Neural progenitor cell (in vitro differentiated cells): ENCODE results near the gene SMAD6. TPM values are rescaled to one million over a fixed set of nuclear protein-coding genes. Genes with fewer than 3 reads are reported as not detected.
A peak's percentile ranks its signal among the peaks of the same experiment; 100 is the strongest.

Experiments
- DNase-seq: peaks from one replicate; pipeline ENCODE4 v3.0.0-alpha.2; 2016; ENCODE audit warnings: low spot score
- H2AFZ ChIP-seq: fragments of 200-600 bp; sonication (generic); replicated peaks from 2 replicates; pipeline ENCODE4 v1.6.1; 2016; ENCODE audit warnings: antibody characterized with exemption
- H3F3A ChIP-seq: fragments of 200-600 bp; sonication (generic); 2 replicates; pipeline ENCODE4 v1.6.1; 2016; ENCODE audit warnings: antibody characterized with exemption, low read depth
- H3K27ac ChIP-seq: fragments of 200-600 bp; sonication (generic); 2 replicates; pipeline ENCODE4 v1.5.1; 2016; ENCODE audit warnings: mild to moderate bottlenecking
- H3K27me3 ChIP-seq: fragments of 200-600 bp; sonication (generic); 2 replicates; pipeline ENCODE4 v1.6.1; 2016; ENCODE audit warnings: mild to moderate bottlenecking, moderate library complexity
- H3K36me3 ChIP-seq: fragments of 200-600 bp; sonication (generic); 2 replicates; pipeline ENCODE4 v1.5.1; 2016
- H3K4me1 ChIP-seq: fragments of 200-600 bp; sonication (generic); 2 replicates; pipeline ENCODE4 v1.6.1; 2016; ENCODE audit warnings: mixed run types
- H3K4me2 ChIP-seq: fragments of 200-600 bp; sonication (generic); 2 replicates; pipeline ENCODE4 v1.6.1; 2016
- H3K4me3 ChIP-seq: fragments of 200-600 bp; sonication (generic); 2 replicates; pipeline ENCODE4 v1.5.1; 2016
- H3K79me2 ChIP-seq: fragments of 200-600 bp; sonication (generic); 2 replicates; pipeline ENCODE4 v1.6.1; 2016; ENCODE audit warnings: low read depth
- H3K9ac ChIP-seq: fragments of 200-600 bp; sonication (generic); 2 replicates; pipeline ENCODE4 v1.6.1; 2016
- H3K9me3 ChIP-seq: fragments of 200-600 bp; sonication (generic); 2 replicates; pipeline ENCODE4 v1.5.1; 2016; ENCODE audit warnings: low read depth
- H4K20me1 ChIP-seq: fragments of 200-600 bp; sonication (generic); 2 replicates; pipeline ENCODE4 v1.6.1; 2016; ENCODE audit warnings: low read depth
- H3K27ac Mint-ChIP-seq: 3 replicates; pipeline ENCODE4 v1.8.0; 2021; ENCODE audit warnings: mixed read lengths
- H3K27me3 Mint-ChIP-seq: 2 replicates; pipeline ENCODE4 v1.8.0; 2022; ENCODE audit warnings: low read depth, mild to moderate bottlenecking, inconsistent platforms, moderate library complexity, mixed read lengths; ENCODE audit not compliant: insufficient read depth
- H3K36me3 Mint-ChIP-seq: 3 replicates; pipeline ENCODE4 v1.8.0; 2021; ENCODE audit warnings: mixed read lengths
- H3K4me1 Mint-ChIP-seq: 3 replicates; pipeline ENCODE4 v1.8.0; 2021; ENCODE audit warnings: mixed read lengths
- H3K4me3 Mint-ChIP-seq: 3 replicates; pipeline ENCODE4 v1.8.0; 2021; ENCODE audit warnings: mild to moderate bottlenecking, moderate library complexity, mixed read lengths
- H3K9me3 Mint-ChIP-seq: 3 replicates; pipeline ENCODE4 v1.8.0; 2020; ENCODE audit warnings: mixed read lengths
- CTCF ChIP-seq: fragments of 200-600 bp; sonication (generic); IDR thresholded peaks from 2 replicates; pipeline ENCODE4 v1.5.1; 2017; ENCODE audit warnings: antibody characterized with exemption, mild to moderate bottlenecking
- EZH2 ChIP-seq: fragments of 200-600 bp; sonication (generic); IDR thresholded peaks from 2 replicates; pipeline ENCODE4 v1.6.1; 2017; ENCODE audit warnings: antibody characterized with exemption, mild to moderate bottlenecking, moderate library complexity
- EZH2phosphoT487 ChIP-seq: fragments of 200-600 bp; sonication (generic); IDR thresholded peaks from 2 replicates; pipeline ENCODE4 v1.6.1; 2017; ENCODE audit warnings: antibody characterized with exemption
- total RNA-seq: library from RNA; depleted of rRNA; stranded (reverse); fragments of >200 nt; gene quantifications from 2 replicates; pipeline ENCODE4 v1.2.3, GENCODE V29; 2015; ENCODE audit warnings: low replicate concordance

Gene SMAD6
- total RNA-seq, 1 donor from 2014 or later, result 3.4 TPM

GRCh38 chr15:66724732-66725463, 22.9 kb downstream of the SMAD6 start:
- Histone ChIP-seq H3K27me3 (no peaks in the 10 kb centered on the region), H3K27ac (no peak overlapping the region), H3K4me1 (peaks cover 13% of the 10 kb centered on the region), H4K20me1 (peaks cover 16% of the 10 kb centered on the region), H3K4me3 (no peak overlapping the region), H3K4me2 (no peak overlapping the region), H3K9ac (no peak overlapping the region), H3K79me2 (no peaks in the 10 kb centered on the region), H3K36me3 (no peaks in the 10 kb centered on the region), H2AFZ (no peak overlapping the region), H3F3A (peaks cover 6% of the 10 kb centered on the region), H3K9me3 (no peaks in the 10 kb centered on the region)
- Mint-ChIP-seq H3K9me3 (no peaks in the 10 kb centered on the region), H3K4me3 (no peak overlapping the region), H3K4me1 (peaks cover 25% of the 10 kb centered on the region), H3K27ac (peak overlapping the region; percentile 8), H3K36me3 (peaks cover 2% of the 10 kb centered on the region), H3K27me3 (no peaks in the 10 kb centered on the region)
- TF ChIP-seq CTCF (no peak), EZH2phosphoT487 (no peak), EZH2 (no peak)
- no peak for DNase-seq

GRCh38 chr15:66725464-66725785, 23.4 kb downstream of the SMAD6 start:
- Mint-ChIP-seq H3K27ac (no peak overlapping the region), H3K36me3 (peaks cover 2% of the 10 kb centered on the region), H3K4me1 (peaks cover 30% of the 10 kb centered on the region), H3K4me3 (no peak overlapping the region), H3K9me3 (no peaks in the 10 kb centered on the region), H3K27me3 (no peaks in the 10 kb centered on the region)
- Histone ChIP-seq H3K27ac (no peak overlapping the region), H3F3A (peaks cover 6% of the 10 kb centered on the region), H3K27me3 (no peaks in the 10 kb centered on the region), H3K36me3 (no peaks in the 10 kb centered on the region), H2AFZ (no peak overlapping the region), H3K79me2 (no peaks in the 10 kb centered on the region), H3K4me1 (peaks cover 15% of the 10 kb centered on the region), H3K4me3 (no peak overlapping the region), H3K9me3 (no peaks in the 10 kb centered on the region), H3K9ac (no peak overlapping the region), H3K4me2 (no peak overlapping the region), H4K20me1 (peaks cover 20% of the 10 kb centered on the region)
- TF ChIP-seq CTCF (no peak), EZH2phosphoT487 (no peak), EZH2 (no peak)
- no peak for DNase-seq

GRCh38 chr15:66726386-66726785, 24.4 kb downstream of the SMAD6 start:
- no peaks in the 10 kb centered on the region for H3K27me3 ChIP-seq
- Mint-ChIP-seq H3K36me3 (peaks cover 2% of the 10 kb centered on the region), H3K27ac (no peak overlapping the region), H3K9me3 (no peaks in the 10 kb centered on the region), H3K4me3 (no peak overlapping the region), H3K27me3 (no peaks in the 10 kb centered on the region), H3K4me1 (peaks cover 34% of the 10 kb centered on the region)
- H3K27ac ChIP-seq, result no peak overlapping the region
- H3K4me2 ChIP-seq, result no peak overlapping the region
- H3K9ac ChIP-seq, result no peak overlapping the region
- H3K36me3 ChIP-seq, result no peaks in the 10 kb centered on the region
- H3K9me3 ChIP-seq, result no peaks in the 10 kb centered on the region
- H3K4me3 ChIP-seq, result no peak overlapping the region
- peaks cover 15% of the 10 kb centered on the region for H3K4me1 ChIP-seq
- peaks cover 6% of the 10 kb centered on the region for H3F3A ChIP-seq
- DNase-seq, result no peak
- no peak for TF ChIP-seq CTCF
- TF ChIP-seq EZH2, result no peak
- TF ChIP-seq EZH2phosphoT487, result no peak
- no peaks in the 10 kb centered on the region for H3K79me2 ChIP-seq
- H4K20me1 ChIP-seq, result peaks cover 20% of the 10 kb centered on the region
- no peak overlapping the region for H2AFZ ChIP-seq
